Prostate gland (tissue), 2 donors: ENCODE measurements around the gene HDAC8.

Experiments
- CTCF ChIP-seq, 4 experiments: fragments of 200-600 bp in 2 of 4; fragments of 450-650 bp in 2 of 4; sonication (generic) in 2 of 4; IDR thresholded peaks; 1 replicate in 3 of 4; 2 replicates in 1 of 4; pipeline ENCODE4 v1.5.1; 2016 to 2019; ENCODE audit warnings: antibody characterized with exemption in 4 of 4, mild to moderate bottlenecking in 2 of 4, moderate library complexity in 2 of 4
- POLR2A ChIP-seq: fragments of 450-650 bp; IDR thresholded peaks from one replicate; pipeline ENCODE4 v1.6.1; 2016; ENCODE audit warnings: antibody characterized with exemption, mild to moderate bottlenecking
- POLR2AphosphoS5 ChIP-seq: sonication (generic); formaldehyde crosslinking; IDR thresholded peaks from one replicate; pipeline ENCODE4 v1.6.1; 2017; ENCODE audit warnings: antibody characterized with exemption

- no peak for TF ChIP-seq CTCF (IDR thresholded peaks at IDR 0.05)
- TF ChIP-seq POLR2A = no peak
- TF ChIP-seq POLR2AphosphoS5 = no peak
Observed at GRCh38 chrX:72568406-72569092, 4.1 kb downstream of the HDAC8 start.
